A549 (cell line): Measurements from ENCODE around the gene RFC4. TPM values are rescaled to one million over a fixed set of nuclear protein-coding genes. Genes with fewer than 3 reads are reported as not detected.

Experiments used
- ATAC-seq, 2 experiments: fragments of 200-7000 bp in 1 of 2; fragments of >200 bp in 1 of 2; cut with Nextera tagmentation in 1 of 2; cut with Tn5 transposase in 1 of 2; 3 replicates each; pipeline versions ENCODE4 v1.8.0 to v1.9.1; 2018 to 2020; ENCODE audit warnings: mild to moderate bottlenecking in 1 of 2, moderate library complexity in 1 of 2
- CTCF ChIA-PET: fragments of 300-600 bp; sonication (Branson Sonifier 250); formaldehyde crosslinking; extraction: SDS; loops from one replicate; lab custom pipeline; 2021; ENCODE audit warnings: antibody characterized with exemption, inconsistent platforms; lab: Yijun Ruan, JAX
- POLR2A ChIA-PET: fragments of 350-600 bp; formaldehyde crosslinking; extraction: SDS; loops from one replicate; lab custom pipeline; 2021; ENCODE audit warnings: antibody characterized with exemption, inconsistent platforms; lab: Yijun Ruan, JAX
- DNase-seq, 2 experiments: peaks; one replicate each; pipeline versions ENCODE4 v3.0.0 to v3.0.0-alpha.2; 2011 to 2016; ENCODE audit warnings: low read depth in 1 of 2, low spot score in 1 of 2
- FAIRE-seq: peaks from 2 replicates; lab custom pipeline; 2011; peaks lifted over from hg19 to GRCh38; lab: Jason Lieb, UNC
- H3K27ac ChIP-seq, 2 experiments: fragments of >200 bp; sonication (Bioruptor Twin); formaldehyde crosslinking; 3 replicates each; pipeline ENCODE4 v1.5.1; 2016 to 2017
- H3K4me1 ChIP-seq: fragments of >200 bp; sonication (Bioruptor Twin); formaldehyde crosslinking; 3 replicates; pipeline ENCODE4 v1.6.1; 2016
- H3K4me2 ChIP-seq: fragments of >200 bp; sonication (Bioruptor Twin); formaldehyde crosslinking; 3 replicates; pipeline ENCODE4 v1.6.1; 2016
- H3K4me3 ChIP-seq: fragments of >200 bp; sonication (Bioruptor Twin); formaldehyde crosslinking; 3 replicates; pipeline ENCODE4 v1.5.1; 2016
- H3K9me3 ChIP-seq: fragments of >200 bp; sonication (Bioruptor Twin); formaldehyde crosslinking; 3 replicates; pipeline ENCODE4 v1.6.1; 2016
- BHLHE40 ChIP-seq: IDR thresholded peaks from 2 replicates; pipeline ENCODE4 v1.6.1; 2012; ENCODE audit warnings: low read depth, low read length, inconsistent platforms
- CBX8 ChIP-seq: fragments of 200-600 bp; sonication (generic); IDR thresholded peaks from 2 replicates; pipeline ENCODE4 v1.6.1; 2016
- CEBPB ChIP-seq, 2 experiments: fragments of >200 bp in 1 of 2; sonication (Bioruptor Twin) in 1 of 2; formaldehyde crosslinking in 1 of 2; IDR thresholded peaks; 2 replicates each; pipeline ENCODE4 v1.6.1; 2012 to 2016
- EHF ChIP-seq: fragments of 250-450 bp; sonication (Bioruptor Pico); IDR thresholded peaks from 2 replicates; pipeline ENCODE4 v1.5.0; 2020; ENCODE audit warnings: mild to moderate bottlenecking
- EHMT2 ChIP-seq: fragments of 200-600 bp; sonication (generic); IDR thresholded peaks from 2 replicates; pipeline ENCODE4 v1.6.1; 2016; ENCODE audit warnings: antibody characterized with exemption, low read depth, mild to moderate bottlenecking, moderate library complexity
- EP300 ChIP-seq, 2 experiments: fragments of >200 bp; sonication (Bioruptor Twin); formaldehyde crosslinking; IDR thresholded peaks; 2 replicates in 1 of 2; 3 replicates in 1 of 2; pipeline ENCODE4 v1.6.1; 2016 to 2017
- ESRRA ChIP-seq: fragments of 150-350 bp; IDR thresholded peaks from 2 replicates; pipeline ENCODE4 v1.6.1; 2014; ENCODE audit warnings: mild to moderate bottlenecking, low read length, borderline replicate concordance
- FOSB ChIP-seq: fragments of 250-450 bp; sonication (Bioruptor Pico); IDR thresholded peaks from 2 replicates; pipeline ENCODE4 v1.5.0; 2020; ENCODE audit warnings: mild to moderate bottlenecking, moderate library complexity
- FOSL2 ChIP-seq, 2 experiments: fragments of 450-650 bp in 1 of 2; fragments of >200 bp in 1 of 2; sonication (Bioruptor Twin) in 1 of 2; formaldehyde crosslinking; IDR thresholded peaks; 2 replicates each; pipeline versions ENCODE4 v1.5.0 to v1.6.1; 2016 to 2020; ENCODE audit warnings: mild to moderate bottlenecking in 1 of 2, moderate library complexity in 1 of 2
- GATA3 ChIP-seq: IDR thresholded peaks from 2 replicates; pipeline ENCODE4 v1.6.1; 2012; ENCODE audit warnings: borderline replicate concordance
- HDAC2 ChIP-seq: fragments of 200-600 bp; sonication (generic); IDR thresholded peaks from 2 replicates; pipeline ENCODE4 v1.6.1; 2016
- KDM1A ChIP-seq: fragments of 200-600 bp; sonication (generic); IDR thresholded peaks from 2 replicates; pipeline ENCODE4 v1.6.1; 2016; ENCODE audit warnings: low read depth, mild to moderate bottlenecking
- MAFK ChIP-seq: fragments of 450-650 bp; IDR thresholded peaks from 2 replicates; pipeline ENCODE4 v1.6.1; 2014; ENCODE audit not compliant: partially characterized antibody
- MAZ ChIP-seq: fragments of 150-350 bp; IDR thresholded peaks from 2 replicates; pipeline ENCODE4 v1.6.1; 2014; ENCODE audit warnings: antibody characterized with exemption, low read depth, low read length, borderline replicate concordance
- NFE2L2 ChIP-seq: fragments of 150-350 bp; conservative IDR thresholded peaks from 2 replicates; pipeline ENCODE4 v1.6.1; 2014; ENCODE audit warnings: low read length
- NPAS2 ChIP-seq: fragments of 250-450 bp; sonication (Bioruptor Pico); IDR thresholded peaks from 2 replicates; pipeline ENCODE4 v1.8.0; 2022; ENCODE audit warnings: mild to moderate bottlenecking, moderate library complexity, borderline replicate concordance
- POLR2AphosphoS2 ChIP-seq: conservative IDR thresholded peaks from 2 replicates; pipeline ENCODE4 v1.6.1; 2012; ENCODE audit warnings: low read length, improper control_type of control experiment, inconsistent platforms
- RAD21 ChIP-seq, 2 experiments: fragments of >200 bp in 1 of 2; sonication (Bioruptor Twin) in 1 of 2; formaldehyde crosslinking in 1 of 2; IDR thresholded peaks in 1 of 2; conservative IDR thresholded peaks in 1 of 2; 2 replicates in 1 of 2; 3 replicates in 1 of 2; pipeline ENCODE4 v1.6.1; 2012 to 2018; ENCODE audit warnings: inconsistent platforms in 1 of 2
- RFX5 ChIP-seq: fragments of 450-650 bp; IDR thresholded peaks from 2 replicates; pipeline ENCODE4 v1.7.1; 2014; ENCODE audit warnings: antibody characterized with exemption, mild to moderate bottlenecking, moderate library complexity
- RNF2 ChIP-seq: fragments of 200-600 bp; sonication (generic); IDR thresholded peaks from 2 replicates; pipeline ENCODE4 v1.6.1; 2016; ENCODE audit warnings: low read depth, mild to moderate bottlenecking, antibody characterized with exemption, moderate library complexity, borderline replicate concordance
- TFCP2L1 ChIP-seq: fragments of 250-450 bp; sonication (Bioruptor Pico); IDR thresholded peaks from 2 replicates; pipeline ENCODE4 v1.5.0; 2021; ENCODE audit warnings: mild to moderate bottlenecking
- ZFP36 ChIP-seq: fragments of 450-650 bp; IDR thresholded peaks from 2 replicates; pipeline ENCODE4 v1.6.1; 2014; ENCODE audit warnings: borderline replicate concordance; ENCODE audit not compliant: partially characterized antibody
- WGBS: methylation state at CpG from one replicate; pipeline ENCODE4 v1.1.6; 2017; ENCODE audit errors: missing lambda C conversion rate; 5-methylcytosine and 5-hydroxymethylcytosine counted together
- polyA plus RNA-seq, 4 experiments: library from polyadenylated mRNA; depleted of rRNA in 3 of 4; stranded (reverse); fragments of >200 nt; fragmentation: RNase III in 1 of 4; extraction: RNeasy Plus Mini Kit Qiagen cat#74134 plus additional on column Dnase treatment in 1 of 4; gene quantifications; 2 replicates in 3 of 4; 3 replicates in 1 of 4; pipeline ENCODE4 v1.2.3, GENCODE V29; 2011 to 2017
- TF ChIP-seq, protein P1 (sequence below): fragments of >200 bp; sonication (Bioruptor Twin); formaldehyde crosslinking; IDR thresholded peaks from 3 replicates; pipeline ENCODE4 v1.6.1; 2016
- TF ChIP-seq, protein P2 (sequence below): IDR thresholded peaks from 2 replicates; pipeline ENCODE4 v1.6.1; 2012
- TF ChIP-seq, protein P3 (sequence below): fragments of 250-450 bp; sonication (Bioruptor Pico); IDR thresholded peaks from 2 replicates; pipeline ENCODE4 v1.5.0; 2020; ENCODE audit warnings: low read depth, mild to moderate bottlenecking, moderate library complexity

Gene RFC4
- polyA plus RNA-seq, 2 of the 4 experiments (the other 2 are of a cell fraction) = 40.6 to 68.8 TPM

DNA sequence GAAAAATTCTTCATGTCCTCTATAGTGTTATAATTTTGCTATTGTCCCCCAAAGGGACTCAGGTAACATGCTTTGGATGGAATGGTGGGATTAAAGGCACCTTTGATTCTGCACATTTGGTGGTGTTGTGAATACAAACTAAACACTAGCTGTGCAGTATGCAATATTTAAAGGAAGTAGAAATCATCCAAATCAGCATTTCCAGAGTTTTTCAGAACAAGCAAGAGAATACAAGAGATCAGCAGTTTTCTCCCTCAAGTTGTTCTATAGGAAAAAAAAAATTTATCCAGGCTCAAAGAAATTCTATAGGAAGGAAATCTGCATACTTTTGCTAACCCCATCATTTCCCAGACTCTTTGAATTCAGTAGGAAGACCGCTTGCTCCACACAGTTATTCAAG is 26.0 kb upstream of the RFC4 start:
- no peak for DNase-seq
- CTCF ChIA-PET = no interaction called here
- TF ChIP-seq MAFK (peak; percentile 22), RFX5 (no peak), MAZ (no peak), KDM1A (no peak), BHLHE40 (no peak)
- TF ChIP-seq, protein P1, sequence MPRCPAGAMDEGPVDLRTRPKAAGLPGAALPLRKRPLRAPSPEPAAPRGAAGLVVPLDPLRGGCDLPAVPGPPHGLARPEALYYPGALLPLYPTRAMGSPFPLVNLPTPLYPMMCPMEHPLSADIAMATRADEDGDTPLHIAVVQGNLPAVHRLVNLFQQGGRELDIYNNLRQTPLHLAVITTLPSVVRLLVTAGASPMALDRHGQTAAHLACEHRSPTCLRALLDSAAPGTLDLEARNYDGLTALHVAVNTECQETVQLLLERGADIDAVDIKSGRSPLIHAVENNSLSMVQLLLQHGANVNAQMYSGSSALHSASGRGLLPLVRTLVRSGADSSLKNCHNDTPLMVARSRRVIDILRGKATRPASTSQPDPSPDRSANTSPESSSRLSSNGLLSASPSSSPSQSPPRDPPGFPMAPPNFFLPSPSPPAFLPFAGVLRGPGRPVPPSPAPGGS = no peak
- TF ChIP-seq, all 56 proteins: peak for 1
- no peak overlapping the region for H3K4me3 ChIP-seq
- POLR2A ChIA-PET = no interaction called here
- H3K4me2 ChIP-seq = no peak overlapping the region
- no peak overlapping the region for H3K27ac ChIP-seq
- 19% methylated on average over 1 of the region's 1 CpG for WGBS
- H3K9me3 ChIP-seq = no peaks in the 10 kb centered on the region
- FAIRE-seq = no peak
- no peak for ATAC-seq
- no peaks in the 10 kb centered on the region for H3K4me1 ChIP-seq

DNA sequence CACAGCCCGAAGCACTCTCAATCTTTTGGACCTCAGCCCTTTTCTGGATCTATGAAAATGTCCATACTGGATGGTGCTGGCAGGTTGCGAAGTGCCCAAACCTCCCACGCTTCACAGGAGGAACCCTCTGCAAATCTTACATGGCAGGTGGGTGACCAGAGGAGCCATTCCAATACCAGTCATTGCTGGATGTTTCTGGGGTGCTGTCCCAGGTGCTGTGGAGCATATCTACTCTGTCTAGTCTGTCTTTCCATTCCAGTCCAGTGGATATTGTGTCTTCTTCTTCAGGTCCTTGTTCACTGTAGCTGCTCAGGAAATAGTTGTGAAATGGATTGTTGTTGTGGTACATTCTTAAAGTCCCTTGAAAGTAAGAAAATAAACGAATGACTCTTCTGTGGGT is 25.5 kb upstream of the RFC4 start:
- no peak for DNase-seq
- no peak for FAIRE-seq
- POLR2A ChIA-PET = no interaction called here
- no peaks in the 10 kb centered on the region for H3K9me3 ChIP-seq
- CTCF ChIA-PET = no interaction called here
- H3K4me2 ChIP-seq = no peak overlapping the region
- ATAC-seq = no peak
- TF ChIP-seq GATA3 (no peak), FOSL2 (IDR thresholded peaks at IDR 0.05) (no peak), FOSL2 (CRISPR knock-in tag; IDR thresholded peaks at IDR 0.05) (no peak), ZFP36 (no peak), FOSB (CRISPR knock-in tag) (no peak), RAD21 (conservative IDR thresholded peaks at IDR 0.05 in 1 of 2, IDR thresholded peaks at IDR 0.05 in 1 of 2) (no peak), RFX5 (no peak), EHMT2 (no peak), NPAS2 (CRISPR knock-in tag) (no peak), MAZ (no peak), NFE2L2 (no peak), EP300 (IDR thresholded peaks at IDR 0.05) (no peak), CBX8 (no peak), POLR2AphosphoS2 (no peak), CEBPB (IDR thresholded peaks at IDR 0.05) (no peak), RNF2 (no peak)
- TF ChIP-seq, protein P2, sequence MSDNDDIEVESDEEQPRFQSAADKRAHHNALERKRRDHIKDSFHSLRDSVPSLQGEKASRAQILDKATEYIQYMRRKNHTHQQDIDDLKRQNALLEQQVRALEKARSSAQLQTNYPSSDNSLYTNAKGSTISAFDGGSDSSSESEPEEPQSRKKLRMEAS = no peak
- TF ChIP-seq, protein P1 = no peak
- H3K4me3 ChIP-seq = no peak overlapping the region
- no peak overlapping the region for H3K27ac ChIP-seq
- 37% methylated on average over 4 of the region's 4 CpGs for WGBS
- H3K4me1 ChIP-seq = no peaks in the 10 kb centered on the region

DNA sequence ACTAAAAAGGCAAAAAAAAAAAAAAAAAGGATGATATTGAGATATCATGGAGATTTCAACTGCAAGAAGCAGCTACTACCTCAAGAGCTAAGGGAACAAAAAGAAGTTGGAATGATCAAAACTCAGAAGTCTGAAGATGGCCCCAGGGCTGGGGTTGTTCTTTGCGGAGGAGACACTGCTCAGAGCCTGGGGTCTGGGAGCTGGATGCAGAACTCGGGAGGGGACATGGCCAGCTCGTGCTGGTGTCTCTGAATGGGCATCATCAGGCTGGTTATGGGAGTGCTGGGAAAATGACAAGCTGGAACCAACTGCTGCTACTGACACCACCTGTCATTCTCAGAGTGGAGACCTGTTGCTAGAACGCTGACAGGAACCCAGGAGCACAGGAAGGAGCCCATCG is 22.1 kb upstream of the RFC4 start:
- Histone ChIP-seq H3K9me3 (no peaks in the 10 kb centered on the region), H3K27ac (no peak overlapping the region), H3K4me3 (no peak overlapping the region), H3K4me2 (no peak overlapping the region), H3K4me1 (peaks cover 9% of the 10 kb centered on the region; the same call in 1 of the 3 replicates)
- WGBS = 33% methylated on average over 3 of the region's 5 CpGs
- DNase-seq (no peak), ATAC-seq (no peak), FAIRE-seq (no peak)
- TF ChIP-seq ESRRA (no peak), EHF (CRISPR knock-in tag) (no peak), HDAC2 (no peak), GATA3 (no peak), TFCP2L1 (CRISPR knock-in tag) (no peak)
- TF ChIP-seq, protein P3, sequence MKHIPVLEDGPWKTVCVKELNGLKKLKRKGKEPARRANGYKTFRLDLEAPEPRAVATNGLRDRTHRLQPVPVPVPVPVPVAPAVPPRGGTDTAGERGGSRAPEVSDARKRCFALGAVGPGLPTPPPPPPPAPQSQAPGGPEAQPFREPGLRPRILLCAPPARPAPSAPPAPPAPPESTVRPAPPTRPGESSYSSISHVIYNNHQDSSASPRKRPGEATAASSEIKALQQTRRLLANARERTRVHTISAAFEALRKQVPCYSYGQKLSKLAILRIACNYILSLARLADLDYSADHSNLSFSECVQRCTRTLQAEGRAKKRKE (CRISPR knock-in tag) = no peak
- ChIA-PET CTCF (interaction anchor here (1.9 to 2.0 kb wide), 2 partner anchors 211 to 336 kb away, joined by 5 read pairs; no protein-coding TSS in a partner anchor), POLR2A (no interaction called here)
